ENCODE measurements around the gene MICU1. TPM values are rescaled to one million over a fixed set of nuclear protein-coding genes. Genes with fewer than 3 reads are reported as not detected.

MICU1 gene
- total and polyA plus RNA-seq, 2 of the 13 experiments (the other 11 are each of a cell fraction or from before 2014, with no cell fraction given): 32.5 to 56.1 TPM

- TF ChIP-seq ZNF280D (CRISPR knock-in tag; IDR thresholded peaks at IDR 0.05) (no peak), TBL1XR1 (IDR thresholded peaks at IDR 0.05; ENCODE audit: borderline replicate concordance, low read length, partially characterized antibody) (no peak), JUN (CRISPR knock-in tag; IDR thresholded peaks at IDR 0.05) (no peak), CAMTA2 (CRISPR knock-in tag; IDR thresholded peaks at IDR 0.05; ENCODE audit: borderline replicate concordance) (no peak), BHLHE40 (IDR thresholded peaks at IDR 0.05; ENCODE audit: low read length) (peak; percentile 98), FOSL1 (CRISPR knock-in tag; IDR thresholded peaks at IDR 0.05; ENCODE audit: borderline replicate concordance) (no peak), ZKSCAN1 (IDR thresholded peaks at IDR 0.05; ENCODE audit: low read length) (no peak), ZNF674 (CRISPR knock-in tag; IDR thresholded peaks at IDR 0.05; ENCODE audit: low read depth) (no peak), ZNF7 (CRISPR knock-in tag; IDR thresholded peaks at IDR 0.05) (no peak), SUZ12 (IDR thresholded peaks at IDR 0.05; ENCODE audit: low read depth, low read length) (no peak; the same call in 1 of the 2 replicates), GMEB1 (CRISPR knock-in tag; IDR thresholded peaks at IDR 0.05; ENCODE audit: borderline replicate concordance) (no peak), UBTF (CRISPR knock-in tag; IDR thresholded peaks at IDR 0.05) (peak; percentile 72), CBX2 (IDR thresholded peaks at IDR 0.05; ENCODE audit: low read depth, low read length) (no peak), CBX2 (CRISPR knock-in tag; IDR thresholded peaks at IDR 0.05; ENCODE audit: low read depth) (no peak), ZNF329 (CRISPR knock-in tag; IDR thresholded peaks at IDR 0.05; ENCODE audit: low read depth) (no peak; the same call in 1 of the 2 replicates), ZNF563 (CRISPR knock-in tag; IDR thresholded peaks at IDR 0.05) (no peak), IRF2 (CRISPR knock-in tag; IDR thresholded peaks at IDR 0.05) (peak; percentile 79), GFI1 (CRISPR knock-in tag; IDR thresholded peaks at IDR 0.05; ENCODE audit: borderline replicate concordance) (no peak), SKIL (CRISPR knock-in tag; IDR thresholded peaks at IDR 0.05; ENCODE audit: borderline replicate concordance) (no peak)
Measured at GRCh38 chr10:72625608-72626443, at the start of gene MICU1 (continued).

All from HepG2 (cell line).